Measurements from ENCODE around the gene SIN3B.

Gene SIN3B

GRCh38 chr19:16914421-16914820, 85.2 kb downstream of the SIN3B start:
- no peak for DNase-seq

GRCh38 chr19:16915135-16915534, 85.9 kb downstream of the SIN3B start:
- DNase-seq = no peak

- no peak for DNase-seq
Measured at GRCh38 chr19:16915734-16916133, 86.5 kb downstream of the SIN3B start.

GRCh38 chr19:16917401-16917800, 88.2 kb downstream of the SIN3B start:
- no peak for DNase-seq

GRCh38 chr19:16919496-16919895, 90.3 kb downstream of the SIN3B start:
- no peak for DNase-seq

- peak; percentile 70 for DNase-seq
Measured at GRCh38 chr19:16920816-16921529, 91.8 kb downstream of the SIN3B start.

GRCh38 chr19:16921766-16922591, 92.8 kb downstream of the SIN3B start:
- no peak for DNase-seq

GRCh38 chr19:16922592-16922934, 93.4 kb downstream of the SIN3B start:
- no peak for DNase-seq

GRCh38 chr19:16922949-16923348, 93.8 kb downstream of the SIN3B start:
- no peak for DNase-seq

- DNase-seq = no peak
Measured at GRCh38 chr19:16927883-16928282, 98.7 kb downstream of the SIN3B start.

- DNase-seq = no peak
Measured at GRCh38 chr19:16928351-16928750, 99.2 kb downstream of the SIN3B start.

- no peak for DNase-seq
Measured at GRCh38 chr19:16928916-16929315, 99.7 kb downstream of the SIN3B start.

All from hematopoietic multipotent progenitor cell treated with erythropoietin and hydrocortisone succinate and interleukin-3 and kit ligand, for 6 days (in vitro differentiated cells).